Adrenal gland (tissue), 12 donors: ENCODE data around the gene KIF26B. TPM values are rescaled to one million over a fixed set of nuclear protein-coding genes. Genes with fewer than 3 reads are reported as not detected.
"Not testable (repeated sequence)": the region's sequence is repeated elsewhere in the genome, so short reads cannot be mapped to it uniquely, and the experiment has no call there.

Experiments
- DNase-seq, 7 donors: peaks; one replicate each; pipeline ENCODE4 v3.0.0-alpha.2; 2019 to 2020
- H3K27ac ChIP-seq, 5 donors: fragments of 200-600 bp; sonication (generic) in 4 of 5; 1 replicate in 3 of 5; 2 replicates in 2 of 5; pipeline versions ENCODE4 v1.5.1 to v1.8.0; 2016 to 2020; ENCODE audit warnings: mild to moderate bottlenecking in 1 of 5
- H3K27me3 ChIP-seq: fragments of 200-600 bp; 2 replicates; pipeline ENCODE4 v1.8.0; 2021
- H3K36me3 ChIP-seq, 2 donors: fragments of 200-600 bp; replicated peaks in 1 of 2; 1 replicate in 1 of 2; 2 replicates in 1 of 2; pipeline versions ENCODE4 v1.5.1 to v1.8.0; 2018 to 2022
- H3K4me1 ChIP-seq, 2 donors: fragments of 200-600 bp; replicated peaks in 1 of 2; 1 replicate in 1 of 2; 2 replicates in 1 of 2; pipeline versions ENCODE4 v1.5.1 to v1.8.0; 2018 to 2021
- H3K4me3 ChIP-seq, 4 donors: fragments of 200-600 bp; sonication (generic) in 3 of 4; one replicate each; pipeline ENCODE4 v1.5.1; 2016 to 2018
- H3K9me3 ChIP-seq, 3 donors: fragments of 200-600 bp; sonication (generic) in 1 of 3; replicated peaks in 1 of 3; 1 replicate in 2 of 3; 2 replicates in 1 of 3; pipeline versions ENCODE4 v1.5.1 to v1.8.0; 2016 to 2021
- CTCF ChIP-seq, 6 experiments: fragments of 450-650 bp in 4 of 6; fragments of 200-600 bp in 2 of 6; sonication (generic) in 1 of 6; IDR thresholded peaks; 1 replicate in 5 of 6; 2 replicates in 1 of 6; pipeline versions ENCODE4 v1.5.1 to v1.8.0; 2016 to 2021; ENCODE audit warnings: antibody characterized with exemption in 6 of 6, mild to moderate bottlenecking in 2 of 6, moderate library complexity in 1 of 6
- POLR2A ChIP-seq, 2 donors: fragments of 450-650 bp; IDR thresholded peaks; one replicate each; pipeline ENCODE4 v1.6.1; 2017; ENCODE audit warnings: antibody characterized with exemption in 2 of 2, mild to moderate bottlenecking in 2 of 2, moderate library complexity in 1 of 2
- WGBS, 4 donors: extraction: QIAGEN DNeasy Blood & Tissue Kit in 2 of 4; methylation state at CpG; one replicate each; pipeline versions ENCODE4 v1.1.5 to v1.1.7; 2013 to 2017; 5-methylcytosine and 5-hydroxymethylcytosine counted together
- intact Hi-C, 2 donors: fragments of 100-400 bp; cut with DNase I; formaldehyde crosslinking; loops; one replicate each; pipeline versions ENCODE4 v1.14.1 to v1.15.0; 2022 to 2023
- polyA plus RNA-seq, 3 donors: library from polyadenylated mRNA; stranded (reverse); fragments of 200-250 nt in 2 of 3; fragments of 350-450 nt in 1 of 3; fragmentation: Illumina TruSeq in 1 of 3; extraction: RNeasy Lipid Tissue Mini Kit (QIAGEN cat#74804) in 1 of 3; gene quantifications; one replicate each; pipeline ENCODE4 v1.2.3, GENCODE V29; 2013 to 2014
- total RNA-seq, 9 donors: library from RNA; depleted of rRNA in 4 of 9; stranded (reverse); fragments of >200 nt in 4 of 9; fragments of 120-200 nt in 1 of 9; fragmentation: NEBNext Ultra II Directional in 1 of 9; extraction: Animal tissue kit (Norgen Biotek cat#: 25700) in 1 of 9; gene quantifications; one replicate each; pipeline versions ENCODE4 v1.1.0 to v1.2.4, GENCODE V29; 2013 to 2023
- donor health status: healthy with polysubstance abuse.
- donor health status: Bipolar disorder and iron deficiency.
- donor health status: DM: yes; HTN: yes; CAD: no.
- donor health status: DM: no; HTN: no; CAD: no.
- donor health status: DM: no; HTN: no; CAD: no.
- donor health status: DM: yes; HTN: yes; CAD: no.

KIF26B gene
- total and polyA plus RNA-seq, 12 donors, result 0.20 to 4.6 (median 2.6) TPM

- Histone ChIP-seq H3K4me3 (no peak overlapping the region), H3K9me3 (no peaks in the 10 kb centered on the region), H3K27me3 (no peaks in the 10 kb centered on the region), H3K4me1 (no peaks in the 10 kb centered on the region), H3K27ac (no peak overlapping the region), H3K36me3 (no peaks in the 10 kb centered on the region)
- TF ChIP-seq POLR2A (IDR thresholded peaks at IDR 0.05) (no peak), CTCF (IDR thresholded peaks at IDR 0.05) (no peak)
- WGBS, 4 donors, result 81 to 89% (median 86%) methylated on average over 6 of the region's 6 CpGs
- DNase-seq, result no peak
- intact Hi-C loops, result no loop called here
Measured at GRCh38 chr1:245332513-245332912, 177.7 kb downstream of the KIF26B start.

GRCh38 chr1:245334235-245334634, 179.4 kb downstream of the KIF26B start:
- intact Hi-C loops, result no loop called here
- no peak for TF ChIP-seq POLR2A (IDR thresholded peaks at IDR 0.05)
- TF ChIP-seq CTCF (IDR thresholded peaks at IDR 0.05), result no peak

GRCh38 chr1:245334827-245335490, 180.2 kb downstream of the KIF26B start:
- DNase-seq, result no peak
- H3K27me3 ChIP-seq, result no peaks in the 10 kb centered on the region
- intact Hi-C loops, result no loop called here
- no peaks in the 10 kb centered on the region for H3K36me3 ChIP-seq
- H3K4me3 ChIP-seq, result no peak overlapping the region
- no peaks in the 10 kb centered on the region for H3K9me3 ChIP-seq
- WGBS, 4 donors, result 89 to 93% (median 92%) methylated on average over 9 of the region's 9 CpGs
- TF ChIP-seq CTCF (IDR thresholded peaks at IDR 0.05) (no peak), POLR2A (IDR thresholded peaks at IDR 0.05) (no peak)
- no peaks in the 10 kb centered on the region for H3K4me1 ChIP-seq
- H3K27ac ChIP-seq, result no peak overlapping the region

More at GRCh38 chr1:245334235-245334634, 179.4 kb downstream of the KIF26B start:
- no peak for DNase-seq
- Histone ChIP-seq H3K27ac (no peak overlapping the region), H3K4me3 (no peak overlapping the region), H3K36me3 (no peaks in the 10 kb centered on the region), H3K27me3 (no peaks in the 10 kb centered on the region), H3K9me3 (no peaks in the 10 kb centered on the region), H3K4me1 (no peaks in the 10 kb centered on the region)
- WGBS, 4 donors, result 83 to 90% (median 84%) methylated on average over 4 of the region's 4 CpGs

- H3K4me1 ChIP-seq, H3K36me3 ChIP-seq, H3K9me3 ChIP-seq, H3K27ac ChIP-seq, DNase-seq, H3K4me3 ChIP-seq, intact Hi-C loops, H3K27me3 ChIP-seq: not testable (repeated sequence)
- WGBS, 4 donors, result 83 to 92% (median 89%) methylated on average over 22 of the region's 22 CpGs
Measured at GRCh38 chr1:245335684-245336083, 180.9 kb downstream of the KIF26B start.
